ENCODE data around the gene ING3. TPM values are rescaled to one million over a fixed set of nuclear protein-coding genes. Genes with fewer than 3 reads are reported as not detected.
"Not testable (repeated sequence)": the region's sequence is repeated elsewhere in the genome, so short reads cannot be mapped to it uniquely, and the experiment has no call there.

Gene ING3
- total RNA-seq, 2 experiments from 2014 or later = 21.7 to 24.1 TPM

- DNase-seq (no peak), ATAC-seq (no peak)
- intact Hi-C loops (cut with micrococcal nuclease) = no loop called here
- ChIA-PET CTCF (interaction anchor here (0.8 to 1.6 kb wide), 2 partner anchors 14 to 36 kb away, joined by 3 to 9 read pairs; partner anchors contain the start of gene CPED1), POLR2A (no interaction called here)
- Mint-ChIP-seq H3K36me3 (ENCODE audit: low read depth) (no peaks in the 10 kb centered on the region), H3K27me3 (peaks cover 13% of the 10 kb centered on the region), H3K4me1 (ENCODE audit: low read depth) (peaks cover 9% of the 10 kb centered on the region), H3K27ac (no peak overlapping the region), H3K4me3 (no peak overlapping the region), H3K9me3 (no peaks in the 10 kb centered on the region)
- TF ChIP-seq CTCF (IDR thresholded peaks at IDR 0.05) = no peak
These were observed 50.8 kb downstream of the ING3 start for GRCh38 chr7:121001234-121001906.

- no peak for TF ChIP-seq CTCF (IDR thresholded peaks at IDR 0.05)
- intact Hi-C loops (cut with micrococcal nuclease) = no loop called here
- ATAC-seq = no peak
- H3K27ac Mint-ChIP-seq = no peak overlapping the region
- no peak for DNase-seq
- ChIA-PET POLR2A (no interaction called here), CTCF (no interaction called here)
- no peaks in the 10 kb centered on the region for H3K9me3 Mint-ChIP-seq
- no peaks in the 10 kb centered on the region for H3K36me3 Mint-ChIP-seq (ENCODE audit: low read depth)
- no peak overlapping the region for H3K4me3 Mint-ChIP-seq
- H3K4me1 Mint-ChIP-seq (ENCODE audit: low read depth) = peaks cover 4% of the 10 kb centered on the region
- H3K27me3 Mint-ChIP-seq = peaks cover 11% of the 10 kb centered on the region
These were observed 51.6 kb downstream of the ING3 start for GRCh38 chr7:121002048-121002756.

GRCh38 chr7:121002757-121003200, 52.2 kb downstream of the ING3 start:
- ChIA-PET POLR2A (no interaction called here), CTCF (no interaction called here)
- H3K9me3 Mint-ChIP-seq = no peaks in the 10 kb centered on the region
- H3K4me1 Mint-ChIP-seq (ENCODE audit: low read depth) = peaks cover 4% of the 10 kb centered on the region
- H3K27me3 Mint-ChIP-seq = peaks cover 11% of the 10 kb centered on the region
- no peaks in the 10 kb centered on the region for H3K36me3 Mint-ChIP-seq (ENCODE audit: low read depth)
- no peak for ATAC-seq
- no peak overlapping the region for H3K4me3 Mint-ChIP-seq
- intact Hi-C loops (cut with micrococcal nuclease) = no loop called here
- no peak for DNase-seq
- no peak for TF ChIP-seq CTCF (IDR thresholded peaks at IDR 0.05)
- no peak overlapping the region for H3K27ac Mint-ChIP-seq

- intact Hi-C loops (cut with micrococcal nuclease) = no loop called here
- Mint-ChIP-seq H3K27ac (no peak overlapping the region), H3K4me1 (ENCODE audit: low read depth) (peaks cover 4% of the 10 kb centered on the region), H3K36me3 (ENCODE audit: low read depth) (no peaks in the 10 kb centered on the region), H3K9me3 (no peaks in the 10 kb centered on the region), H3K27me3 (peaks cover 17% of the 10 kb centered on the region), H3K4me3 (no peak overlapping the region)
- no peak for ATAC-seq
- TF ChIP-seq CTCF (IDR thresholded peaks at IDR 0.05) = no peak
- DNase-seq = no peak
- ChIA-PET POLR2A (no interaction called here), CTCF (no interaction called here)
These were observed 53.6 kb downstream of the ING3 start for GRCh38 chr7:121003986-121004685.

- CTCF ChIA-PET; H3K36me3 Mint-ChIP-seq (ENCODE audit: low read depth); H3K4me3 Mint-ChIP-seq; H3K9me3 Mint-ChIP-seq; intact Hi-C loops (cut with micrococcal nuclease); DNase-seq; POLR2A ChIA-PET; ATAC-seq; H3K27ac Mint-ChIP-seq; H3K4me1 Mint-ChIP-seq (ENCODE audit: low read depth): not testable (repeated sequence)
- H3K27me3 Mint-ChIP-seq = peaks cover 17% of the 10 kb centered on the region
These were observed 54.5 kb downstream of the ING3 start for GRCh38 chr7:121005058-121005457.

All from activated CD8-positive, alpha-beta T cell treated with anti-CD3 and anti-CD28 coated beads for 36 hours (primary cell).